Measurements from ENCODE around the gene CFAP73. TPM values are rescaled to one million over a fixed set of nuclear protein-coding genes. Genes with fewer than 3 reads are reported as not detected.
A peak's percentile ranks its signal among the peaks of the same experiment; 100 is the strongest.
"Not testable (repeated sequence)": the region's sequence is repeated elsewhere in the genome, so short reads cannot be mapped to it uniquely, and the experiment has no call there.

Gene CFAP73
- total RNA-seq, 1 donor from 2014 or later = 0.25 TPM

DNA sequence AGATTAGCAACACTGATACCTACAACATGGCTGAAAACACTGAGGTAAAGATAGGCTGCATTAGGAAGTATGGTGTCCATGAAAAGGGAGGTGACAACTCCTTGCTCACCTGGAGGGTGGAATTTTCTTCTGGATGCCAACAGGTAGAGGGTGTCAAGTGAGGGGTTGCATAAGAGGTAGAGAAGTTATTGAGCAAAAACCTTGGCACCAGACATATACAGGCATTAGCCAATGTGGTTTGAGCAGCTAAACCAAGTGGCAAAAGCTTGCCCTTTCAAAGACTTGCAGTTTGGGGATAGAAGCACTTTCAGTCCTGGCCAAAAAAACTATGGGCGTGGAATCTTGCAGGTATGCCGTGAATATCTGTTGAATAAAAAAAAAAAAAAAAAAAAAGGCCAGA, 39.8 kb downstream of the CFAP73 start:
- DNase-seq (ENCODE audit: low read depth) = no peak

GRCh38 chr12:113190761-113191160, 41.2 kb downstream of the CFAP73 start:
- DNase-seq (ENCODE audit: low read depth) = peak; percentile 56

- DNase-seq (ENCODE audit: low read depth) = no peak
Measured at GRCh38 chr12:113191227-113191626, 41.7 kb downstream of the CFAP73 start.

DNA sequence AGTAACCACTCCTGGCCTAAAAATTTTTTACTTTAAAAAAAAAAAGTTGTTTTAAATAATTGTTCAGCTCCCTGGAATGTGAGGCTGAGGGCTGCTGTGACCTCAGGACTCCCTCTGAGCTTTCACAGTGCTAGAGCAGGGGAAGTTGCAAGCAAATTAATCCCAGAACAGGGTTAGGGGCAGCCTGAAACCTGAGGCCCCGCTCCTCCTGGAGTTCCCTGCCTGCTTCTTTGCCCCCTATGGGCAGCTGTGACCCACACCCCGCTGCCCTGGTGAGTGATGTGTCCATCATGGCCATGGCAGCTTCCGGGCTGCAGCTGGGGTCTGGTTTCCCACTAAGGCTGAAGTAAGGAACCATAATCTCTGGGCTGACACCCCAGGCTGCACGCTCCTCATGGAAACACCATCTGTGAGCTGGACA, 45.5 kb downstream of the CFAP73 start:
- DNase-seq (ENCODE audit: low read depth) = peak; percentile 72

DNA sequence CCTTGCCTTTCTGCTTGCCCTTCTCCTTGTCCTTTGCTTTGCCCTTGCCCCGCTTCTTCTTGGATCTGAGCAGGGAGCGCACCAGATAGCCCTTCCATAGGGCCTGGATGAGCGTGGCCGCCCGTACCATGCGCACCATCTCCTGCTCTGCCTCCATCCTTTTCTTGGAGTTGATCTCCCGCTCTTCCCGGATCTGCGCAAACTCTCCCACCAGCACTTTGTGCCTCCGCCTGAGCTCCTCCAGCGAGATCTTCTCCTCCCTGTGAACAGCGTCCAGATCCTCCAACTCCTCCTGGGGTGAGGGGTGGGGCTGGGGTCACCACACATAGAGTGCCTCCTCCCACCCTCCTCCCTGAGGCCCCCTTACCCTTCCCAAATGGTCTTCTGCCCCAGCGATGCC, 46.1 kb downstream of the CFAP73 start:
- DNase-seq (ENCODE audit: low read depth) = no peak

- DNase-seq (ENCODE audit: low read depth) = no peak
Measured at GRCh38 chr12:113196582-113196981, 47.1 kb downstream of the CFAP73 start.

DNA sequence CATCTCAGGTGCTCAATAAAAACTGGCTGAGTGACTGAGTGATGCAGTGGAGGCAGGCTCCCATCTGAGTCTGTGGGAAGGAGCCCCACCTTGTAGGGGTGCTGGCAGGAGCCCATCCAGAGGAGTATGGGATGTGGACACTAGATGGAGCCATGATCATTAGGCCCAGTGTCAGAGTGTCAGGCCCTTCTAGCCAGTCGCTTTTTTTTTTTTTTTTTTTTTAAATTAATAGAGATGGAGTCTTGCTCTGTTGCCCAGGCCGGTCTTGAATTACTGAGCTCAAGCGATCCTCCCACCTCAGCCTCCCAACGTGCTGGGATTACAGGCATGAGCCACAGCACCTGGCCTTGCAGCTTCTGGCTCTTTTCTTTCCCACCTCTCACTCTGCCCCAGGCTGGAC, 47.5 kb downstream of the CFAP73 start:
- peak; percentile 72 for DNase-seq (ENCODE audit: low read depth)

- no peak for DNase-seq (ENCODE audit: low read depth)
Measured at GRCh38 chr12:113197518-113198077, 48.1 kb downstream of the CFAP73 start.

- DNase-seq (ENCODE audit: low read depth) = peak; percentile 77
Measured at GRCh38 chr12:113198296-113198695, 48.8 kb downstream of the CFAP73 start.

DNA sequence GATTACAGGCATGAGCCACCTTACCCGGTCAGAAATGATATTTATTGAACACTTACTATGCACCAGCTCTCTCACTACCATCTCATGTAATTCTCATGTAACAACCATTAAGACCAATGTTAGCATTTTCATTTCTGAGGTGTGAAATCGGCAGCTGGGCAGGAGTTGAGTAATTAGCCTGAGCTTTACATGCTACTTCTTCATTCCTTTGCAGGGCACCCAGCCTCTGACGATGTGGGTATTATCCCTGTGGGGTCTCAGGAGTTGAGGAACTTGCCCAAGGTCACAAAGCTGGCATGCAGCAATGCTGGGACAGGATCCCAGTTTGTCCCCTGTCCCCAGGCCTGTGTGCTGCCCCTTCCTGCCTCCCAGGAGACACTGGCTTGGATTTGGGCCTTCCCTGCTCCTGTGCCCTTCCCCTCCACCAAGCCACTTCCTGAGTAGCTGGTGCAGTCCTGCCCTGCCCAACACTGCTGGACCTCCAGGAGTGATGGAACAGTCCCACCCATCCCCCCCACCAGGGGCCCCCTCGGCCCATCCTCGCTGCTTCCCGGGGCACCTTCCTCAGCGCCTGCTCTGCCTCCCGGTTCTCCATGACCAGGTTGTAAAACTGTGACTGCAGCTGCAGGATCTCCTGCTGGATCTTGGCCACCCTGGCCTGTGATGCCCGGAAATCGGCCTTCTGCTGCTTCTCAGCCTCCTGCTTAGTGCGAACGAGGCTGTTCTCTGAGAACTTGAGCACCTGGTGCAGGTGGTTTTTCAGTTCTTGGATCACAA, 50.7 kb downstream of the CFAP73 start:
- no peak for DNase-seq (ENCODE audit: low read depth)

- DNase-seq (ENCODE audit: low read depth) = no peak
Measured at GRCh38 chr12:113201187-113202177, 52.0 kb downstream of the CFAP73 start.

GRCh38 chr12:113202300-113203075, 53.0 kb downstream of the CFAP73 start:
- DNase-seq (ENCODE audit: low read depth) = no peak

- DNase-seq (ENCODE audit: low read depth) = peak; percentile 91
Measured at GRCh38 chr12:113203852-113204760, 54.6 kb downstream of the CFAP73 start.

GRCh38 chr12:113204804-113205203, 55.3 kb downstream of the CFAP73 start:
- peak; percentile 94 for DNase-seq (ENCODE audit: low read depth)

- DNase-seq (ENCODE audit: low read depth) = not testable (repeated sequence)
Measured at GRCh38 chr12:113206802-113207201, 57.3 kb downstream of the CFAP73 start.

- DNase-seq (ENCODE audit: low read depth) = no peak
Measured at GRCh38 chr12:113207613-113208040, 58.1 kb downstream of the CFAP73 start.

DNA sequence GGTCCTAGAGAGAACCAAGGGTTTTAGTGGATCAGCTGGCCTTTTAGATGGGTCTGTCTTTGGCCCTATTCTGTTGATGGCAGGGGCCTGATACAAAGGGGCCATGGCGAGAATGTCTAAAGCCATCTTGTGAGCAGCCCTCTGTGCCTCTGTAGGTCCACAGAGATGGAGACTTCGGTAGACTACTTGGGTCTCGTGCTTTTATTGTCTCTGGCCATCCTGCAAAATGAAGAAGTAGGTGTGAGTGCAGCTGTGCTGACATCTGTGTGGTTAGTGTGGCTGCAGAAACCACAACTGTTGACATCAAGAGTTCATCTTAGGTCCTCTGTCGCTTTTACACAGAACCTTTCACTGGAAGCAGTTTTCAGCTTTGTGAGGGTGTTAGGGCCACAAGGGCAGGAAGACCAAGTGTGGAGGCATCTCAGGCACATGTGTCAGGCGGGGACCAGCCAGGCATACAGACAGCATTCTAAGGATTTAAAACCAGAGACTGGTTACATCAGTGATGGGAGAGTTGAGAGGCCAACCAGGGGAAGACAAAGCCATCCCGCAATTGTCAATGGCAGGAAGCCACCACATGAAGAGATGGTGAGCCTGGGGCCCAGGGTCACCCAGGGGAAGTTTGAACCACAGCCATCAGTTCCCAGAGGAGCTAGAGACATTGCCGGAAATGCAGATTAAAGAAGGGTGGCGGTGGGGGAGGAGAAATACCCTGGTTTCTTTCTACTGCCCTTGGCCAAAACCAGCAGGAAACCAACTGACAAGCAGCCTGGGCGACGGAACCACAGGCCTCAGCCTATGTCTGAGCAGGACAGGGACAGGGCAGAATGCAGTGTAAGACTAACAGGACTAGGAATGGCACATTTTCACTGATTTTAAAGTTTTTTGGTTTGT, 58.8 kb downstream of the CFAP73 start:
- DNase-seq (ENCODE audit: low read depth) = no peak
